ENCODE data around the gene UNC5B.
A peak's percentile ranks its signal among the peaks of the same experiment; 100 is the strongest.

The UNC5B gene

GRCh38 chr10:71239946-71240795 lies 27.8 kb downstream of the UNC5B start:
- no peak for DNase-seq

GRCh38 chr10:71241114-71241829 lies 28.9 kb downstream of the UNC5B start:
- DNase-seq: peak; percentile 44

GRCh38 chr10:71241830-71242621 lies 29.7 kb downstream of the UNC5B start:
- DNase-seq: no peak

GRCh38 chr10:71242622-71243009 lies 30.2 kb downstream of the UNC5B start:
- DNase-seq: no peak

- no peak for DNase-seq
Observed at GRCh38 chr10:71243756-71244395, 31.5 kb downstream of the UNC5B start.

- DNase-seq: peak; percentile 86
Observed at GRCh38 chr10:71244431-71245419, 32.4 kb downstream of the UNC5B start.

- no peak for DNase-seq
Observed at GRCh38 chr10:71245420-71246325, 33.3 kb downstream of the UNC5B start.

- DNase-seq: no peak
Observed at GRCh38 chr10:71246591-71247413, 34.4 kb downstream of the UNC5B start.

GRCh38 chr10:71247414-71247705 lies 35.0 kb downstream of the UNC5B start:
- DNase-seq: no peak

GRCh38 chr10:71247804-71248203 lies 35.4 kb downstream of the UNC5B start:
- no peak for DNase-seq

- no peak for DNase-seq
Observed at GRCh38 chr10:71248210-71248609, 35.8 kb downstream of the UNC5B start.

- no peak for DNase-seq
Observed at GRCh38 chr10:71249996-71250395, 37.6 kb downstream of the UNC5B start.

- no peak for DNase-seq
Observed at GRCh38 chr10:71250405-71250804, 38.0 kb downstream of the UNC5B start.

- DNase-seq: no peak
Observed at GRCh38 chr10:71250842-71251241, 38.5 kb downstream of the UNC5B start.

- no peak for DNase-seq
Observed at GRCh38 chr10:71251319-71251718, 38.9 kb downstream of the UNC5B start.

GRCh38 chr10:71252220-71252619 lies 39.9 kb downstream of the UNC5B start:
- no peak for DNase-seq

GRCh38 chr10:71253981-71254818 lies 41.8 kb downstream of the UNC5B start:
- DNase-seq: no peak

- no peak for DNase-seq
Observed at GRCh38 chr10:71254834-71255549, 42.6 kb downstream of the UNC5B start.
